Activated gamma-delta T cell (primary cell): Measurements from ENCODE around the gene TFIP11.

Experiments used
- DNase-seq: peaks from one replicate; lab custom pipeline; 2025; lab: John Stamatoyannopoulos, UW

TFIP11 gene

DNA sequence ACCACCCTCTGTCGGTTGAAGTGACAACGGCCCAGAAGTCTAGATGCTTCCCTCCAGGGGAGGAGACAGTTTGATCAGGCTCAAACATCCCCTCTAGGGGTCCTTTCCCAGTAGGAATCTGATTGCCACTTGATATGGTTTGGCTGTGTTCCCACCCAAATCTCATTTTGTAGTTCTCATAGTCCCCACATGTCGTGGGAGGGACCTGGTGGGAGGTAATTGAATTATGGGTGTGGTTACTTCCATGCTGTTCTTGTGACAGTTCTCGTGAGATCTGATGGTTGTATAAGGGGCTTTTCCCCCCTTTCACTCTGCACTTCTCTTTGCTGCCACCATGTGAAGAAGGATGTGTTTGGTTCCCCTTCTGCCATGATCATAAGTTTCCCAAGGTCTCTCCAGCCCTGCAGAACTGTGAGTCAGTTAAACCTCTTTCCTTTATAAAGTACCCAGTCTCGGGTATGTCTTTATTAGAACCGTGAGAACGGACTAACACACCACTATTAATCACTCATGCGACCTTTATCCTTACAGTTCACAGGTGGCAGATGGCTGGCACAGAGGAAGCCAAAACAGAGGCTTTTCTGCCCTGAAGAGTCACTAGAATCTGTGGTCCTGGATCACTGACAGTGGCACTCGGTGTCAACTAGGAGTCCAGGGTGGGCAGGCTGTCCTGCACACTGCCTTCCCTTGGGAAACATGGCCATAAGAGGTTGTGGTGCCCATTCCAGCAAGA, 61.7 kb downstream of the TFIP11 start:
- DNase-seq, result no peak

DNA sequence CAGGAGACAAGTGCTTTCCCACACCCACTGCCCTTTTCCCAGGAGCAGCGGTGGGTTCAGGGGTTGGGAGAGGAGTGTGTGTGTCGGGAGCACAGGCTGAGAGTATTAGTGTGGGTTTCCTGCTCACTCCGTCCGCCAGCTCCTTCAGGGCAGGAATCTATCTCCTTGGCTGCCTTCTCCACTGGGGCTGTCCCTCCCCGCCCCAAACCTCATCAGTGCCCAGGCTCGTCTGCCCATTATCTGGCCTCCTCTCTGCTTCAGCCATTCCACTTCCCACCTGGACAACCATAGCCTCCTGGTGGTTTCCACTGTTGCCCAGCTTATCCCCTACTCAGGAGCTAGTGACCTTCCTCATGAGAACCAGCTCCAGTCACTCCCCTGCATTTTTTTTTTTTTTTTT, 63.3 kb downstream of the TFIP11 start:
- DNase-seq, result no peak

DNA sequence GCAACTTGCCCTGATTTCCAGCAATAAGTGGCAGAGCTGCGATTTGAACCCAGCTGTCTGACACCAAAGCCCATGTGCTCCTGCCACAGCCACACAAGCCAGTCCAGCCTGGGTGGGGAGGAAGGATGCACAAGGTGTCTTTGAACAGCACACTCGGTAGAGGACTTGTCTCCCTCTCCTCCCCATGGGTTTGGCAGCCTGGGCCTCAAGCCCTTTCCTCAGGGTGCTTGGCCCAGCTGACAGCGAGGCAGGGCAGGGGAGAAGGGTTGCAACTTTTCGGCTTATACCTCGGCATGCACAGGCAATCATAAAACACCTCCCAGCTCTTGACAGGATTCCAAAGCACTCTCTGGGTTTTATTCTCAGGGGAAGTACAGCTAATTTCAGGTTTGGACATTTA, 63.9 kb downstream of the TFIP11 start:
- no peak for DNase-seq

DNA sequence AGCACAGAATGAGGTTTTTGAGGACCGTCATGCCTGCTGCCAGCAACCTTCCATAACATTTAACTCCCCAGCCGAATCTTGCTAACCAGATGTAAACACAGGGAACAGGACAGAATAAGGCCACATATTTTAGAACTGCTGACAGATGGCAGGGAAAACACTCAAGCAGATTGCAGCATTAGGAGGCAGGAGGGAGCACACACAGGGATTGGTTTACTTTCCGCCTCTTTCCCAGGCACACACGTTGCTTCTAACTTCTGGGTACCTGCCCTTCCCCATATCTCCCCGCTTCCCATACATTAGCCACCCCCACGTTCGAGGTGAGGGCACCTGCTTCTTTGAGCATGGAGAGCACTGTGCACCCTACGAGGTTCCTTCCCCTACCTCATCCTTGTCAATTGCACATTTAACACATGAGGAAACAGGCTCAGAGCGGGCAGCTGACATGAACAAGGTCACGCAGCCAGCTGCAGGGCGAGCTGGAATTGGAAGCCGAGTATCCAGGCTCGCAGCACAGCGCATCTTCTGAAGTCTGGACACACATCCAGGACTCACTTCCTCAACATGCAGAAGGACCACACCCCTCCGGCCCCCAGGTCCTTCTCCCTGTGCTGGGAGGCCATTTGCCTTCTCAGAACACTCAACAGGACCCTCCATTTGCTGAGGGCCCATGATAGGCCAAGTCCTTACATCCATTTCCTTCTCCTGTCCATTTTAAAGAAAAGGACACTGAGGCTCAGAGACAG, 64.5 kb downstream of the TFIP11 start:
- no peak for DNase-seq

DNA sequence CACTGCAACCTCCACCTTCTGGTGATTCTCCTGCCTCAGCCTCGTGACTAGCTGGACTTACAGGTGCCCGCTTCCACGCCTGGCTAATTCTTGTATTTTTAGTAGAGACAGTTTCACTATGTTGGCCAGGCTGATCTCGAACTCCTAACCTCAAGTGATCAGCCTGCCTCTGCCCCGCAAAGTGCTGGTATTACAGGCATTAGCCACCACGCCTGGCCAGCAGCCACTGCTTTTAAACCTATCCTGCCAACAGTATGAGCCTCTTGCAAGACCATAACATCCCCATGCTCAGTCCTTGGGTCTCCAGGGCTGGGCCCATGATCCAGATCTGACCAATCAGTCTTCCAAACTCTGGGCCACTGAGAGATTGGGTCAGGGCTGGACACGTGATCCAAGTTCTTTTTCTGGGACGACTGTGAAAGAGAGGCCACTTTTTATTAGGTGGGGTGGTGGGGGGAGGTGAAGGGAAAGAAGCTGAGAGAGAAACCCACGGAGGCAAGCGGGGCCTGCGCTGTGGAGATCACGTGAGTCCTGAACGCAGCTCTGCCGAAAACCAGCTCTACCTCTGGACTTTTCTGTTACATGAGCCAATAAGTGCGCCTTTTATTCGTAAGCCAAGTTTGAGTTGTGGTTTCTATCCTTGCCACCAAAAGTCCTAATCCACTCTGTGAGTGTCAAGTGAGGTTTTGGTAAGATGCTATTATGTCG, 65.3 kb downstream of the TFIP11 start:
- no peak for DNase-seq

DNA sequence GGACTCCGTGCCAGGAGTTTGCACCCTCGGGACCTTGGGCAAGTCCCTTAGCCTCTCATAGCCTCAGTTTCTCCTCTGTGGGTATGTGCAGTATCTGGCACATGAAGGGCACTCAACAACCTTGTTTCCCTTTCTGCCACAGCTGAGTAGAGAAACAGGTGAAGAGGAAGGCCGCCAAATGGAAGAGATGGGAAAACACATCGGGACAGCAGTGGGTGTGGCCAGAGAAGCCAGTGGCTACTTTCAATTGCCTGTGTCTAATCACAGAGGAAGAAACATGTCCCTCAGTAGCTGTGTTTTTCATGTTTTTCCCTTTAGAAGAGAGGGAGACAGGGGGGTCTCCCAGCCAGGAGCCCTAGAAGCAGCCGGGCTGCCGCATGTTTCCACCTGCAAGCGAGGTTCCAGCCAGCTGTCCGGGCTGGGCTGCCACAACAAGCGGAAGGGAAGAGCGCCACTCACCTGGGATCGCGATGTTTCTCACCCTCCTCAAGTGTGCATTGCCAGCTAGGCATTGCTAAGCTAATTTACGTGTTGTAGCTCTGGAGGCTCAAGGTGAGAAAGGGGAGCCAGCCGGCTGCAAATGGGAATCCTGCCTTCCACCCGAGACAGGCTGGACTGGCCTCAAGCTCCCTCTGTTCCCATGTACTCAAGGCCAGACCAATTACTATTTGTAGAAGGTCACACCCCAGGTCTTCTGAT, 66.5 kb downstream of the TFIP11 start:
- no peak for DNase-seq

DNA sequence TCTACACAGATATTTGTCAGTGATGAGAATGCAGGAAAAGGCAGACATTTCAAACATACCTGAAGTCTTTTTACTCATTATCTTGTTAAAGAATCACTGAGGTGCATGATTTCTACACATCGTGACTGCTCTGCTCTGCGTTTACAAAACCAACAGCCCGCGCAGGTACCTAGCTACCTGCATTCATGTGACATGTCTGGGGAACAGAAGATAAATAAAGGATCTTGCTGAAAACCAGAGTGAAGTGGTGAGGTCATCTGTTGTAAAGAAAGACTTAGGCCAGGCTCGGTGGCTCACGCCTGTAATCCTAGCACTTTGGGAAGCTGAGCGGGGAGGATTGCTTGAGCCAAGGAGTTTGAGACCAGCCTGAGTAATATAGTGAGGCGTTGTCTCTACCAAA, 67.5 kb downstream of the TFIP11 start:
- DNase-seq, result no peak

DNA sequence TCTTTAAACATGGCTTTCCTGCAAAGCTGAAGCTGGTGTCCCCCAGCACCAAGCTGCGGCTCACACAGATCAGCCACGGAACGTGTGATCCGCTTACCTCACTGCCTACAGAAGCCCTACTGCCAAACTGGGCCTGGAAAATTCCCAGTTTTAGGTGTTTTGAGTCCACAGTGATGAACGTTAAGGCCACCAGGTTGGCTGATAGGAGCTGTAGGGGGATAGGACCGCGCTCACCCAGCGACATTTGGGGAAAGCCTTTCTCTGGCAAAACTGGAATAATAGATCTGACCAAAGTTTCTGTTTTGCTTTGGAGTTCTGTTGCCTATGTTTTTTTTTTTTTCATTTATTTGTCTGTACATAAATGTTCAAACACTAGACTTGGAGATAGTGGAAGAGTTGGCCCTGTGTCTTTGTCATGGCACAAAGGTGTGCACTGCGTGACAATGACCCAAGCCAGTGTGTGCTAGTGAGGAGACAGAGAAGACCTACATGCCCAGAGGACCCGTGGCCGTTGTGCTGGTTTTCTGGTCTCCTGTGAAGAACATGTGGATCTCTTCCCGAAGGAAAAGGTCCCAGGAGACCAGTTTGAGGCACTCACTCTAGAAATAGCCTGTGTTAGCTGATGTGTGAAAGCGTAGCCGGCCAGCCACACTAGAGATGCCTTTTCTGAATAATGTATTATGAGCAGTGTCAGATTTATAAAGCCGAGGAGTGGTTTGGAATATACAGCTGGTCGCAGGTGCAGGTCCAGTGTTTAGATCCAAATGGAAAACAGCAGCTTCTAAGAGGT, 68.2 kb downstream of the TFIP11 start:
- no peak for DNase-seq

DNA sequence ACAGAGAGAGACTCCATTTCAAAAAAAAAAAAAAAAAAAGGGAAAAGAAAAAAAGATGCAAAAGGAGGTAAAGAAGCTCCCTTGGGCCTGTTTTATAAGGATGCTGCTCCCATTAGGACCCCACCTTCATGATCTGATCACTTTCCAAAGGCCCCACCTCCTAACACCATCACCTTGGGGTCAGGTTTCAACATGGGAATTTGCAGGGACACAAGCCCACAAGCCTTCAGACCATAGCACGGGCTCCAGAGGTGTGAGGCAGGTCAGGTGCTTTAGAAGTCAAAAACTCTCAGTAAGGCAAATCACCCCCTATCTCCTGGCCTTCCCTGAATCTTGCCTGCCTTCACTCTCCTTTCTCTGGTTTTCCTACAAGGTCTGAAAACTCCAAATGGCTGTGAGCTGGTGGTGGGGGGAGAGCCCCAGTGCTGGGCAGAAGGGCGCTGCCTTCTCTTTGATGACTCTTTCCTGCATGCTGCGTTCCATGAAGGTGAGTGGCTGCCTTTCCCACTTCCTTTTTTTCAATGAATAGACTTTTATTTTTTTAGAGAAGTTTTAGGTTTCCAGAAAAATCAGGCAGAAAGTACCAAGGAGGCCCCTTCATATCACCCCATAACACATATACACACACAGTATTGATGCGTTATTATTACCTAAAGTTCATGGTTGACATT, 70.1 kb downstream of the TFIP11 start:
- DNase-seq, result no peak
